Measurements from ENCODE around the gene TBC1D14. TPM values are rescaled to one million over a fixed set of nuclear protein-coding genes. Genes with fewer than 3 reads are reported as not detected.

The TBC1D14 gene
- total RNA-seq, 4 donors from 2014 or later: 54.7 to 101 (median 73.3) TPM

DNA sequence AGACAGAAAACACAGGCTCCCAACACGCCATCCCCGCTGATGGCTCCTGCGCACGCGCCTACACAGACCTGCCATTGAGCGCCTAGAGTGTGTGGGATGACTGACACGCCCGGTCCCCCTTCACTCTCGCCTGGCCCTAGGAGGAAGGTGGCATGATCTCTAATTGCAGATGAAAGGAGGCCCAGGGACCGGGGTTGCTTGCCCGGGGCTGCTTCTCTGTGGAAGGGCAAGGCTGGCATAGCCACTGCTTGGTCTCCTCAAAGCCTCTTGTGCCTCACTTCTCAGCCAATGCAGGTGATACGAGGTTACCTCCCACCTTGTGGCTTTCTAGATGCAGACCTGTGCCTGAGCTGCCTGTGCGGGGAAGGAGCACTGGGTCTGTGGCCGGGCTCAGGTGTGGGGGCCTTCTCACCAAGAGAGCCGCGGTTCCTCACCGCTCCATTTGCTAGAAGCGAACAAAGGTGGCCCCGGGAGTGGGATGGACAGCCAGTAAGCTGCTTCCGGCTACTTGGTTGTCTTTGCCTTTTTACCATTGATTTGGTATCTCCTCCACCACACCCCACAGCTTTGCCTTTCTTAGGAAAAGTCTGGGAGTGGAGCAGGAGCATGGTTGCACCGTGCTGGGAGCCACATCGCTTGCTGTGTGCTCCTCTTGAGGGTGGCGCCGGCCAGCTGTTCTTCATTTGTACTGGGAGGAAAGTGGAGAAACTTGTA, 47.0 kb downstream of the TBC1D14 start:
- intact Hi-C loops (cut with DNase I; ENCODE audit: low total_unique reads): no loop called here
- H3K4me3 ChIP-seq (ENCODE audit: low read depth, poor library complexity, severe bottlenecking): no peak overlapping the region
- TF ChIP-seq, protein P1, sequence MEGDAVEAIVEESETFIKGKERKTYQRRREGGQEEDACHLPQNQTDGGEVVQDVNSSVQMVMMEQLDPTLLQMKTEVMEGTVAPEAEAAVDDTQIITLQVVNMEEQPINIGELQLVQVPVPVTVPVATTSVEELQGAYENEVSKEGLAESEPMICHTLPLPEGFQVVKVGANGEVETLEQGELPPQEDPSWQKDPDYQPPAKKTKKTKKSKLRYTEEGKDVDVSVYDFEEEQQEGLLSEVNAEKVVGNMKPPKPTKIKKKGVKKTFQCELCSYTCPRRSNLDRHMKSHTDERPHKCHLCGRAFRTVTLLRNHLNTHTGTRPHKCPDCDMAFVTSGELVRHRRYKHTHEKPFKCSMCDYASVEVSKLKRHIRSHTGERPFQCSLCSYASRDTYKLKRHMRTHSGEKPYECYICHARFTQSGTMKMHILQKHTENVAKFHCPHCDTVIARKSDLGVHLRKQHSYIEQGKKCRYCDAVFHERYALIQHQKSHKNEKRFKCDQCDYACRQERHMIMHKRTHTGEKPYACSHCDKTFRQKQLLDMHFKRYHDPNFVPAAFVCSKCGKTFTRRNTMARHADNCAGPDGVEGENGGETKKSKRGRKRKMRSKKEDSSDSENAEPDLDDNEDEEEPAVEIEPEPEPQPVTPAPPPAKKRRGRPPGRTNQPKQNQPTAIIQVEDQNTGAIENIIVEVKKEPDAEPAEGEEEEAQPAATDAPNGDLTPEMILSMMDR (IDR thresholded peaks at IDR 0.05): no peak
- no peak for TF ChIP-seq POLR2A (IDR thresholded peaks at IDR 0.05)
- DNase-seq (ENCODE audit: low spot score in 2 of 2): peak in 1 of 2 donors; percentile 68
- WGBS, 2 donors: 88 to 93% methylated on average over 24 of the region's 24 CpGs

DNA sequence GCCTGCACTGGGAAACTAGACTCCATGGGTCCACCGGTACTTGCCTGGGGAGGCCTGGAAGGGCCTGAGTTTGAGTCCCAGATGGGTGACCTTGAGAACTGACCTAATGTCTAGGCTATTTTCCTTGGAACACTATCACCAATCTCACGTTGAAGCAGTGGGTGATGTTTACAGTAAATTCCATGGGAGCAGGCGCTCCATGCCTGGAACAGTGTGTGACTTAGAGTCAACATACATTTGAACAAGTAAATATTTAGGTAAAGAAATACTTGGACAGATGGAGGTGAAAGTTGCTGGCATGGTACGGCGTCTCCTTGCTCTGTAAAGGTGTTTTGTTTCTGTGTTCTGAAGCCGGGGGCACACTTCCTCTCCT, 47.5 kb downstream of the TBC1D14 start:
- DNase-seq (ENCODE audit: low spot score in 2 of 2): peak in 1 of 2 donors; percentile 63
- TF ChIP-seq, protein P1 (IDR thresholded peaks at IDR 0.05): no peak
- no peak for TF ChIP-seq POLR2A (IDR thresholded peaks at IDR 0.05)
- WGBS, 2 donors: 82 to 89% methylated on average over 6 of the region's 6 CpGs
- intact Hi-C loops (cut with DNase I; ENCODE audit: low total_unique reads): no loop called here
- no peak overlapping the region for H3K4me3 ChIP-seq (ENCODE audit: low read depth, poor library complexity, severe bottlenecking)

DNA sequence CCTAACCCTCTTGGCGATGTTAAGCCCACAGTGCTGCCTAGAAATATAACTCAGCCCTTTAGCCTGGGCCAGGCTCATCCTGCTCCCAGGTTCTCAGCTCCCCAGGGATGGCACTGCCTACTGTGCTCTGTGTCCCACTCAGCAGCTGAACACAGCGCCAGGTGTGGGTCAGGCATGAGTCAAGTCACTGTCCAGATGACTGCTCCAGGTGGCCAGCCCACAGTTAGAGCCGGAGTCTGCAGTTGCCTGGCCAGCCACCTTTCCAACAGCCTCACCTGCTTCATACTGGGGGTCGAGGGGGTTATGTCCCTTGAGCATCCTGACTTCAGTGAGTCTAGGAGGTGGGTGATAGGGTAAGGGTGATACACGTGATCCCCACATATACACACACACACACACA, 48.4 kb downstream of the TBC1D14 start:
- no peak overlapping the region for H3K4me3 ChIP-seq (ENCODE audit: low read depth, poor library complexity, severe bottlenecking)
- TF ChIP-seq, protein P1 (IDR thresholded peaks at IDR 0.05): no peak
- no peak for TF ChIP-seq POLR2A (IDR thresholded peaks at IDR 0.05)
- WGBS, 2 donors: 91 to 93% methylated on average over 5 of the region's 5 CpGs
- peak in 1 of 2 donors; percentile 70 for DNase-seq (ENCODE audit: low spot score in 2 of 2)
- intact Hi-C loops (cut with DNase I; ENCODE audit: low total_unique reads): no loop called here

DNA sequence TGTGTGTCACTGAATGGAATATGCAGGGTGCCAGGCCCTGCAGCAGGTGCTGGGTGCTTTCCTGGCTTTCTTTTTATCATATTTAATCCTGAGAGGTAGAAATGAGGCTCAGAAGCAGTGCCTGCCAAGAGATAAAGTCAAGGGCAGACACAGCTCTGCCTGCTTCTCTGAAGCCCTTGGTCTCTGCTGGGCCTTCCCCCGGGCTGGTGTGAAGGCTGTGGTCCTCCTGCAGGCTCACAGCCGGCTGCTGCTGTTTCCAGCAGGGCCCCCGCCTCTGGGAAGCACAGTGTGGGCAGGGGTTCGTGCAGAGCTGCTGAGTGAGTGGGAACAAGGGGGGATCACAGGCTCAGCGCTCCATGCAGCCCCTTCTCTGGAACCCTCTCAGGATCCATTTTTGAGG, 49.6 kb downstream of the TBC1D14 start:
- DNase-seq (ENCODE audit: low spot score in 2 of 2): peak in 1 of 2 donors; percentile 45
- WGBS, 2 donors: 91 to 96% methylated on average over 5 of the region's 5 CpGs
- intact Hi-C loops (cut with DNase I; ENCODE audit: low total_unique reads): no loop called here
- TF ChIP-seq, protein P1 (IDR thresholded peaks at IDR 0.05): no peak
- no peak for TF ChIP-seq POLR2A (IDR thresholded peaks at IDR 0.05)
- H3K4me3 ChIP-seq (ENCODE audit: low read depth, poor library complexity, severe bottlenecking): no peak overlapping the region

DNA sequence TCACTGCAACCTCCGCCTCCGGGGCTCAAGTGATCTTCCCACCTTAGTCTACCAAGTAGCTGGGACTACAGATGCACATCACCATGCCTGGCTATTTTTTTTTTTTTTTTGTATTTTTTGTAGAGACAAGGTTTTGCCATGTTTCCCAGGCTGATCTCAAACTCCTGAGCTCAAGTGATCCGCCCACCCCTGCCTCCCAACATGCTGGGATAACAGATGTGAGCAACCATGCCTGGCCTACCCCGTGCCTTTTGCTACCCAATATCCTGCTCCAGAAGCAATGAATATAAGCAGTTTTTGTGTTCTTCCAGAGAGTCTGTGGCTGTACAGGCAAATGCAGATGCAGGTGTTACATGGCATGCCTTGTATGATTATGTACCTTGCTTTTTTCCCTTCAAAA, 50.5 kb downstream of the TBC1D14 start:
- intact Hi-C loops (cut with DNase I; ENCODE audit: low total_unique reads): no loop called here
- TF ChIP-seq, protein P1 (IDR thresholded peaks at IDR 0.05): no peak
- no peak for TF ChIP-seq POLR2A (IDR thresholded peaks at IDR 0.05)
- H3K4me3 ChIP-seq (ENCODE audit: low read depth, poor library complexity, severe bottlenecking): no peak overlapping the region
- DNase-seq (ENCODE audit: low spot score in 2 of 2): no peak
- WGBS, 2 donors: 88 to 94% methylated on average over 4 of the region's 4 CpGs

All from lower leg skin (tissue), 4 donors.